ENCODE data around the gene USP40.

The USP40 gene

GRCh38 chr2:233458826-233459225 is 107.8 kb downstream of the USP40 start:
- POLR2A ChIA-PET: interaction anchor here (0.7 kb wide), 1 partner anchor 1751 kb away, joined by 3 read pairs; the partner anchor contains the start of gene PTMA
- CTCF ChIA-PET: interaction anchor here (0.7 kb wide), 1 partner anchor 24 kb away, joined by 3 read pairs; no protein-coding TSS in a partner anchor
- peaks cover 0 to 90% of the 10 kb centered on the region in 2 experiments; a peak in 2 of 3 replicates for H3K36me3 ChIP-seq (ENCODE audit: control insufficient read depth in 2 of 2, insufficient read depth in 1 of 2, low read length in 2 of 2)

More at GRCh38 chr2:233458826-233459225, 107.8 kb downstream of the USP40 start:
- Histone ChIP-seq H3K9me3 (ENCODE audit: control insufficient read depth, insufficient read depth, low read depth, low read length) (no peaks in the 10 kb centered on the region), H3K4me3 (ENCODE audit: low read depth, low read length) (no peak overlapping the region), H3K4me1 (ENCODE audit: control insufficient read depth, insufficient read depth, low read length) (no peaks in the 10 kb centered on the region), H3K27ac (ENCODE audit: extremely low read depth, low read depth, low read length) (no peak overlapping the region)
- no peak for TF ChIP-seq ZNF518A (tag by site-specific recombination; conservative IDR thresholded peaks at IDR 0.05; ENCODE audit: low read depth)
- no peak for TF ChIP-seq ZNF211 (tag by site-specific recombination; IDR thresholded peaks at IDR 0.05; ENCODE audit: low read depth)
- TF ChIP-seq ZNF114 (tag by site-specific recombination; IDR thresholded peaks at IDR 0.05): no peak
- TF ChIP-seq SCRT2 (tag by site-specific recombination; IDR thresholded peaks at IDR 0.05): no peak
- TF ChIP-seq ZBTB7A (tag by site-specific recombination; IDR thresholded peaks at IDR 0.05; ENCODE audit: low read depth): no peak
- TF ChIP-seq ZNF404 (tag by site-specific recombination; IDR thresholded peaks at IDR 0.05): no peak
- TF ChIP-seq KLF1 (tag by site-specific recombination; IDR thresholded peaks at IDR 0.05): no peak
- no peak for TF ChIP-seq KLF17 (tag by site-specific recombination; IDR thresholded peaks at IDR 0.05)
- no peak for TF ChIP-seq ZNF48 (tag by site-specific recombination; IDR thresholded peaks at IDR 0.05)
- no peak for TF ChIP-seq ZNF560 (tag by site-specific recombination; IDR thresholded peaks at IDR 0.05; ENCODE audit: borderline replicate concordance)
- no peak for TF ChIP-seq REST (tag by site-specific recombination; IDR thresholded peaks at IDR 0.05)
- TF ChIP-seq ZFHX2 (tag by site-specific recombination; conservative IDR thresholded peaks at IDR 0.05): no peak
- TF ChIP-seq ZNF121 (tag by site-specific recombination; IDR thresholded peaks at IDR 0.05): no peak
- no peak for TF ChIP-seq ZFP69B (tag by site-specific recombination; IDR thresholded peaks at IDR 0.05)
- no peak for TF ChIP-seq ZNF391 (tag by site-specific recombination; IDR thresholded peaks at IDR 0.05; ENCODE audit: borderline replicate concordance, low read depth)
- no peak for TF ChIP-seq ZBTB8A (tag by site-specific recombination; IDR thresholded peaks at IDR 0.05)
- TF ChIP-seq ZNF76 (tag by site-specific recombination; IDR thresholded peaks at IDR 0.05; ENCODE audit: borderline replicate concordance, low read depth): no peak
- TF ChIP-seq GLIS2 (tag by site-specific recombination; IDR thresholded peaks at IDR 0.05): no peak

All from HEK293 (cell line).